NB4 (cell line): ENCODE data around the gene REN.

Experiments used
- CTCF ChIP-seq: IDR thresholded peaks from one replicate; pipeline ENCODE4 v1.5.1; 2012; ENCODE audit warnings: low read depth, low read length
- MAX ChIP-seq: IDR thresholded peaks from 2 replicates; pipeline ENCODE4 v1.6.1; 2011; ENCODE audit warnings: low read depth, low read length
- POLR2A ChIP-seq: IDR thresholded peaks from 2 replicates; pipeline ENCODE4 v1.6.1; 2011; ENCODE audit warnings: mild to moderate bottlenecking; ENCODE audit not compliant: insufficient read length; ENCODE audit errors: extremely low read depth

- TF ChIP-seq CTCF (no peak), POLR2A (no peak), MAX (no peak)
Measured at GRCh38 chr1:204115116-204115515, 51.0 kb downstream of the REN start.
